HG02885 (cell line): ENCODE results near the gene PLEKHG4B.

Experiments used
- ATAC-seq: cut with Tn5 transposase; IDR thresholded peaks from one replicate; pipeline ENCODE4 v1.9.1; 2021; ENCODE audit warnings: mild to moderate bottlenecking; ENCODE audit not compliant: unreplicated experiment, poor library complexity

PLEKHG4B gene

DNA sequence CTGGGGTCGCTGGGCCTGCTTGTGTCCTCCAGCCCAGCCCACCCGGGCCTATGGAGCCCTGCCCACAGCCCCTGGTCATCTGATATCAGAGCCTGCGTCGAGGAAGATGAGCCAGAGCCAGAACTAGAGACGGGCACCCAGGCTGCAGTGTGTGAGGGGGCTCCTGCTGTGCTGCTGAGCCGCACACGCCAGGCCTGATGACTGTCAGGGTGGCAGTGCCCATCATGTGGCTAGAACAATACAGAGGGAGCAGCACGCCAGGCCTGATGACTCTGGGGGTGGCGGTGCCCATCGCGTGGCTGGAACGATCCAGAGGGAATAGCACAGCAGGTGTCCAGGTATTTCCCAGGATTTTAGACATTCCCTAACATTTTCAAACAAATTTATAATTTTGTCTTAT lies 90.2 kb downstream of the PLEKHG4B start:
- ATAC-seq = no peak

DNA sequence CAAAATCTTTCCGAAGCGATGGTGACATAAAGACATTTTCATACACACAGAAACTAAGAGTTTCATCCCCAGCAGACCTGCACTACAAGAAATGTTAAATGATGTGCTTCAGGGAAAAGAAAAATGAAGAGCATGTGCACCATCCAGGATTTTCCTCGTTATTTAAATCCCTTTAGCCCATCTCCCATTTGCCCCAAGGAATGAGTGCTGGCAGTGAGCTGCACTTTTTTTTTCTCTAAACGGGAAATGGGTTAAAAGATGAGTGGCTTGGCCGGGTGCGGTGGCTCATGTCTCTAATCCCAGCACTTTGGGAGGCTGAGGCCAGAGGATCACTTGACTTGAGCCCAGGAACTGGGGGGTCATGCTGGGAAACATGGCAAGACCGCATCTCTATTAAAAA lies 92.5 kb downstream of the PLEKHG4B start:
- ATAC-seq = no peak

DNA sequence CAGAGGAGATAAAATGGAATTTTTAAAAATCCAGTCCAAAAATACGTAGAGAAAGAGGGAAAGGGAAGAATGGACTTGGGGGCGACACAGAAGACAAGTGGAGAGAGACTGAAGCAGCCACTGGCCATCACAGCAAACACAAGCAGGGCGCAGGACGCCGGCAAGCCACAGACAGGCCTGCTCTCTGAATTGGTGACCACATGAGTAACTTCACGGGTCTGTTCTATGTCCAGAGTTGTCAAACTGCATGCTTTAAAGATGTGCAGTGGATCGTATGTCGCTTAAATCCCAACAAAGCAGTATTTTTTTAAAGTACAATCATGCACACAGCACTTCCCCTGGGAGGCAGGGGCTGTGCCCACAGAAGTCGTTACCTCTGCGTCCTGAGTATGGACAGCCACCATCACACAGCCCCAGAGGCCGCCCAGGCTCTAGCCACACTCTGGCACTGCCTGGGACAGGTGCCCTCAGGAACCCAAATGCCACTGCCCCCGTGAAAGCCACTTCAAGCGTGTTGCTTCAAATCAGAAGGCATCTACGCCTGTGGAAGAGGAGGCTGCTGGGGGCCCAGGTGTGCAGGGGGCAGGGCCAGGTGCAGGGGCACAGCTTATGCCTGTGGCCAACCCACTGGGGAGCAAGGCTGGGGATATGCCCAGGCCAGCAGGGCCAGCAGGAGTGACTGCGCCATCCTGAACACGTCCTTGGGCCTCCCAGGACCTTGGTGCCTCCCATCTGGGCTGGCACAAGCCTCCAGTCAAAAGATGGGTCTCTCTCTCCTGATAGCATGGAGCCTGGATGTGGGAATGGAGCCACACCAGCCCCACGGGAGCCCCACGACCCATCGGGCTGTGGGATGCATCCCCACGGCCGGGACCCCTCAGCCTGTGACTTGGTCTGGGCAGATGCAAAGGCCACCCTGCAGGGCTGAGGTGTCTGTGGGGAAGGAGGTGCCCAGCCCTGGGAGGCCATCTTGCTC lies 93.4 kb downstream of the PLEKHG4B start:
- no peak for ATAC-seq

DNA sequence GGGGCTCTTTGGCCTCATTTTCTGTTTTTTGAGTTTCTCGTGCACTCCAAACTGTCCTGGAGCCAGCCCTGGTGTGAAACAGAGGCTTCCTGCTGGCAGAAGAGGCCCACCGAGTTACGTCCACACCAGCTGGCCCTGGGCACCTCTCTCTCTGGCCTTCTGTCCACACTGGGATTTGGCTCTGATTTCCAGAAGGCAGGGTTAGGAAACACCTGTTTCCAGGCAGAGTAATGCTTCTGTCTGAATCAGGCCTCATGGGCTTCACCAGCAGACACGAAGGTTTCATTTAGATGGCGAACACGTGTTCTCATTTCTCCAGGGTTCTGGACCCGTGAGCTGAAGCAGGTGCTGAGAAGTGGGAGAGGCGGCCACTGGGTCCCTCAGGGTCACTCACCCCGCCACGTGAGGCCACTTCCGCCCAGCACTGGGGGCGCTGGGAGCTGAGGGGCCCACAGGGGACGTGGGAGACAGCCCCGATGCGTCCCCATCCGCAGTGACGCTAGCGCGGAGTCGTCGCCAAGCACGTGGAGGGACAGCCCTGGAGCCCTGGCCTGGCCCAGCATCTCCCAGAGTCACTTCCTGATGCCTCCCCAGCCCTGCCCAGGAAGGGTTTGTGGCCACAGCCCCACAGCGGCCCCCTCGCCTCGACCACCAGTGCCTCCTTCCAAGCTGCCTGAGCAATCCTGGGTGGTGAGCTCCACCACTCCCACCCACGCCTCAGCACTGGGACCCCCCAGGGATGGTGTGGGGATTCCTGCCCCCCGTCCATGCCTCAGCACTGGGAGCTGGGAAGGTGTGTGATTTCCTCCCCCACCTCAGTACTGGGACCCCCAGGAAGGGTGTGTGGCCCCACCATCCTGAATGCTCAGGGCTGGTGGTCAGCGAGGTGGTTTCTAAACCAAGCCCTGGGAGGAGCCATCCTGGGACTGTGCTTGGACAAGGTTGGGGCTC lies 94.4 kb downstream of the PLEKHG4B start:
- ATAC-seq = no peak

DNA sequence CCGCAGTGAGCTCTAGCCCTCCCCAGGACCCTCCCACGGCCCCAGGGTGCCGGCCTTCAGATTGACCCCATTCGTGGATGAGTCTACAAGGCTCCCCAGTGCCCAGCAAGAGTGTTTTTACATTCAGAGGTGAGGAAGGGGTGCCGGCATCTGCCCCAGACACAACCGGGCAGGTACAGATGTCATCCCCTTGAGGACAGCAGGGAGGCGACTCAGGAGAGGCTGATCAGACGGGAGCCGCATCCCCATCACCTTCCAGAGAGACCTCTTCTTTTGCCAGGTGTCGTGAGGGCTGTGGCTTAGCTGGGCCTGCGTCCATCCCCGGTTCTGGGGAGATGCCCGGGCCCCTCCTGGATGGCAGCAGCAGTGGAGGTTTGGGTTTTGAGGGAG lies 95.1 kb downstream of the PLEKHG4B start:
- ATAC-seq = no peak

DNA sequence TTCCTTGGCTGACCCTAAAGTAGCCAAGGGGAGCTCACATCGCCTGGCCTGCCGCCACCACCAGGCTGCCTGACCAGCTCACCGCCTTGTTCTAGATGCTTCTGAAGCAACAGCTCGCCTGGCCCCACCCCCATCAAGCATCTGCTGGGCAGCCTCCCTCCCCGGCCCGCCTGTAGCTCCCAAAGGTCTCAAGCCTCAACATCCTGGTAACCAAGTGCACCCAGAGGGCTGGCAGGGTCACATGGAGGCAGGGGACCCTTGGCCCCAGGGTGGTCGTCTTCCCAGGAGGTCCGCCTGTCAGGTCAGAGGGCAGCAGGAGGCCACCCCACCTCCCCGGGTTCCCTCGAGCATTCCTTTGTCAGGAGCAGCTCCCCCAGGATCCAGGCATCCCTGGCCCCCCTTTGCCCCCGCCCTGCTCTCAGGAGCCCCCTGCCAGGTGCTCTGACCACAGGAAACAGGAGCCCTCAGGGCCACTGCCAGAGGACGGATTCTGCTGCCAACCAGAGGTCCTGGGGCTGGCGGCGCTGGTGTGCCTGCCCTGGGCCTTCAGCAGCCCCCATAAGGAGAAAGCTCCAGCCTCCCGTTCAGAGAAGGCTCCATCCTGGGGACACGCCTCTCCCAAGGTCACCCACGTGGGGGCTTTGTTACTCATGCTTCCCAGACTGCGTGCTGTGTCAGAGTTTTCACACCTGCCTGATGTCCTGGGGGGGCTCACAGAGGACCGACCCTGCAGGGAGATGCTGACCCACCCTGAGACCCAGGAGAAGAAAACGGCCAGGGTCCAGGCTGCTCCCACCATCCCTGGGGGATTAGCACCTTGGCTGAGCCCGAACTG lies 95.9 kb downstream of the PLEKHG4B start:
- ATAC-seq = no peak

DNA sequence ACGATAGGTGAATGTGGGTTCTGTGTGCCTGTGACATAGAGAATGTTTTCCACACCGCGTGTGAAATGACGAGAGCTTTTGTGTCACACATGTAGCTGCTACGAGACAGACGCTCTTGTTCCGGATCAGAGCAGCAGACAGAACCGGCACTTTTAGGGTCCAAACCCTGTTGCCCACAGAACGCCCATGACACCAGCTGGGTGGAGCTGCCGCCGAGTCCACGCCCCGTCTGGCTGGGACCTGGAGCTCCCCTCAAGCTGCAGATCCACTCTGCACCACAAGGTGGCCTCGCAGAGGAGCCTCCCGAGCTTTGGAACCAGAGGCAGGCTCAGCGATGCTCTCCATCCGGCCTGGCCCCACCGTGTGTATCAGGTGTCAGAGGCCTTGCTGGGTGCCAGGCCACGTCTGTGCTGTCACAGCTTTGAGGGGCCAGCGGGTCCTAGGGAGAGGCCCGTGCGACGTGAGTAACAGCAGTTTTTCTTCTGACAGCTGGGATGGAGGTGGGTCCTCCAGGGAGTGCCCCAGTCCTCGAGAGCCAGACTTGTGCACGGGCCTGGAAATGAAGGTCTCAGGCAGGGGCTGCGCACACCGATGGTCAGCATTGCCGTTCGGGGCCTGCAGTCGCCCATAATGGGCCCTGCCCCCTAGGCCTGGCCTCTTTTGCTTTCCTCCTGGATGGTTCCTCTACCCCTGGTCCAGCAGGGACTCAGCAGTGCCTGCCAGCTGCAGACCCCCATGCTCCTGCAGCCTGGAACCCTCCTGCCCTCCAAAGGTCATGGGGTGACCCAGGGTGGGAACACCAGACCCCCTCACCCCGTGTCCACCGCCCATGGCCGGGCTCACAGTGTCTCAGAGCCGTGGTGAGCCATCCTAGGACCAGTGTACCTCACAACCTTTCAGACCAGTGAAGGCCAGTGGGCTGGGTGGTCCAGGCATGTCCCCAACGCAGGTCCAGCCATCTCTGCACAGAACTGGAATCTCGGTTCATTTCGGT lies 96.8 kb downstream of the PLEKHG4B start:
- peak; percentile 87 for ATAC-seq

DNA sequence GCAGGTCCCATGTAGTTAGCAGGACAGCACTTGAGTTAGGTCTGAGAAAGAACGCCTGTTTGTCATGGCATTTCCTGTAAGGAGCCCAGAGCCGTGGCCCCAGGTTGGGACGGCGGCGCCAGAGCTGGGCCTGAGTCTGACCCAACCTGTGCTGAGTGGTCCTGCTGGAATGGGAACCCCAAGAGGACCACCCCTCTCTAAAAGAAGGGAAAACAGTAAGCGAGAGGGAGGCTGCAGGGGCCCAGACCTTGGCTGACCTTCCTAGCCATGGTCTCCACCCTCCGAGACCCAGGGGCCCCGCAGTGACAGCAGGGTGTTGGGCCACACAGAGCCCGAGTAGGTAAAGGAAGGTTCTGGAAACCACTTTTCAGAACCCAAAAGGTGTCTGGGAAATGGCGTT lies 97.5 kb downstream of the PLEKHG4B start:
- no peak for ATAC-seq

DNA sequence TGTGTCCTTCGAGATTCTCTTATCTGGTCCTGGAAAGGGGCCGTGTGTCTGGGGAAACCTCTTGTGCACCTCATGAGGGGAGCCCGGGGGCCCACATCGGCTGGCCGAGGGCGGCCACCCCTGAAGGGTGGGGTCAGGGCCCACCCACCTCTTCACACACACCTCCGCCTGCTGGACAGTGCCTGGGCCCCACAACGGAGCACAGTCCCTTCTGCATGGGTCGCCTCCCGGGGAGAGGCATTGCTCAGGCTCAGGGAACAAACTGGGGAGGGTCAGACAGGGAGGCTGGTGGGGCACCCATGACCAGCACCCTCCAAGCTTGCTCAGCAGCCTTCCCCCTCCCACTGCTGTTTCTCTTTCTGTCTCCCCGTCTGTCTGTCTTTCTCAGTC lies 98.0 kb downstream of the PLEKHG4B start:
- ATAC-seq = no peak

DNA sequence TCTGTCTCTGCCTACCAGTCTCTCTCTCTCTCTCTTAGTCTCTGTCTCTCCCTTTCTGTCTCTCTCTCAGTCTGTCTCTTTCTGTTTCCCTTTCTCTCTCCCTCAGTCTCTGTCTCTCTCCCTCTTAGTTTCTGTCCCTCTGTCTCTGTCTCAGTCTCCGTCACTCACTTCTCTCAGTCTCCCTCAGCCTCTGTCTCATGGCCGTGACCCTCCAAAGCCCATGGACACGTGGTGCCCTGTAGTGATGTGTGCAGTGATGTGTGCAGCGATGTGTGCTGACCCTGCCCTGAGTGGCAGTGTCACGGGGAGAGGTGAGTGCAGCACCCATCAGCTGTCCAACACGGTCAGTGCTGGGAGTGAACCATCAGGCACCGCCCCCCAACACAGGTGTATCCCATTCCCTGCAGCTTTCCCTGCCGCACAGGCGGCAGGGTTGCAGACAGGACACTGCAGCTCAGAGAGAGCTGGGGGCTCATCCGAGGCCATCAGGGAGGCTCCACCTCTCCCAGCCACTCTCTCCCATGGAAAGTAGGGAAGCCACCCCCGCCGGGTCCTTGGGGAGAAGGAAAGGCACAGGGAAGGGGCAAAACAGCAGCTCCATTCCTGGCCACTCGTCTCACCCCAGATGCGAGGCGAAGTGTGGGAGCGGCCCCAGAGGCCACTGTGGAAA lies 98.5 kb downstream of the PLEKHG4B start:
- no peak for ATAC-seq

DNA sequence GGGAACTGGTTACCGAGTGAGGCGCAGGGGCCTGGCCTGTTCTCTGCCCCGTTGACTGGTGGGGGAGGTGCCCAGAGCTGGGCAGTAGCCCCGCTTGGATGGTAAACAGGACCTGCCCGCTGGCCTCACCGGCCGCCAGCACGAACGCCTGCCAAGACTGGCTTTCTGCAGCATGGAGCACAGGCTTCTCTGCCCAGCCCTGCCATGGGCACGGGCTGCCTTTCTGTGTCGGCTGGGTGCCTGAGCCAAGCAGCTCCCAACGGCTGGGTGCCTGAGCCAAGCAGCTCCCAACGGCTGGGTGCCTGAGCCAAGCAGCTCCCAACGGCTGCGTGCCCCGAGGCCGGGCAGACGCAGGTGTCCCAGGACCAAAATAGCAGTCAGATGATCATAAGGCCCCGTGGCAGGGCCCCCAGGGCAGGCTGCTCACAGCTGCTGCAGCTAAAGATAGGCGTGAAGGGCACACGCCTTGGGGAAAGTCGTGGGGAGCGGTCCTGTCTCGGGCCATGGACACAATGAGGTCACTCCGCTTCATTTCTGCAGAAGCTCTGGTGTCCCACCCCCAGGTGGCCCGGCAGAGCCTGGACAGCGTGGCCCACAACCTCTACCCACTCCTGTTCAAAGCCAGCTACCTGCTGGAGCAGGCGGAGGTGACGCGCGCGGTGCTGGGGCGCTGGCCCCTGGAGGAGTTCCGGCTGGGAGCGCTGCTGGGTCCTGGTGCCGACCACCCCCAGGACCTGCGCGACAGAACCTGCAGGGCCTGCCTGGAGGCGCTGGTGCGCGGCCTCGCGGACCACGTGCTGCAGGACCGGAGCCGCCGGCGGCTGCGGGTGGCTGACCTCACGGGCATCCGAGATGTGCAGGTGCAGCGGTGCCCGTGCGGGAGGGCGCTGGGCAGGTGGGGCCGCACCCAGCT lies 99.3 kb downstream of the PLEKHG4B start, which contains the start of gene LRRC14B:
LRRC14B (plus strand) TSS at position 460 of the 913 bp plus-strand sequence; CDS start at position 504, 44 bp downstream.
- ATAC-seq = peak; percentile 31

DNA sequence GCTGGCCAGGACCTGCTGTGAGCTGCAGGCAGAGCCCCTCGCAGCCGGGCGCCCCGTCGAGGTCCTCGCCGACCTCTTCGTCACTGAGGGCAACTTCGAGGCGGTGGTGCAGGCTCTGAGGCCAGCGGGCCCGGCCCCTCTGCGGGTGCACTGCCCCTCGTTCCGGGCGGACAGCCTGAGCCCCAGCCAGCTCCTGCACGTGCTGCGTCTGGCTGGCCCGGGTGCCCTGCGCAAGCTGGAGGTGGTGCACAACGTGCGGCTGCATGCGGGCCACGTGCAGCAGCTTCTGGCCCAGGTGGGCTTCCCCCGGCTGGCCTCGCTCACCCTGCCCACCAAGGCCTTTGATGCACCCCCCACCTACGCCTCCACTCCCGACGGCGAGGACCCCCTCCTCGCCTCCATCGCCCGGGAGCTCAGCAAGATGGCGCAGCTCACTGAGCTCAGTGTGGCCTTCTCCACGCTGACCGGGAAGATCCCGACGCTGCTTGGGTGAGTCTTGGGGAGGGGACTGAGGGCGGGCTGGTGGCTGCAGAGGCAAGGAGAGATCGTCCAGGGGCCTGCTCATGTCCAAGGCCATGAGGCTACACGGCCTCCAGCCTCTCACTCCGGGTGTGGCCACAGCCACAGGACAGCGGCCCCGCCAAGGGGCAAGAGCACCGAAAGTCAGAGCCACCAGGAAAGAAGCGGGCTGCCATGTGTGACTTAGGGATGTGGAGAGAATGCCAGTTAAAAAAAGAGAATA lies 100.2 kb downstream of the PLEKHG4B start:
- ATAC-seq = no peak

DNA sequence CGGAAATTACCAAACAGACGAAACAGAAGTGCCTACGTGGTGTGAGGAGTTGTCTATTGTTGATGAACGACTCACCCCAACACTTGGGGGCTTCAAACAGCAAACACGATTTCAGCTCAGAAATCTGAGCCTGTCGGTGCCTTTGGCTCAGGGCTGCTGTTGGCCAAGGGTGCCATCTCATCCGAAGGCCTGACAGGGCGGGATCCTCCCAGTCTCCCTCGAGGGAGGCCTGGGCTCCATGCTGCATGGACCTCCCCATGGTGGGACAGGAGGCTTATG lies 100.7 kb downstream of the PLEKHG4B start:
- no peak for ATAC-seq

DNA sequence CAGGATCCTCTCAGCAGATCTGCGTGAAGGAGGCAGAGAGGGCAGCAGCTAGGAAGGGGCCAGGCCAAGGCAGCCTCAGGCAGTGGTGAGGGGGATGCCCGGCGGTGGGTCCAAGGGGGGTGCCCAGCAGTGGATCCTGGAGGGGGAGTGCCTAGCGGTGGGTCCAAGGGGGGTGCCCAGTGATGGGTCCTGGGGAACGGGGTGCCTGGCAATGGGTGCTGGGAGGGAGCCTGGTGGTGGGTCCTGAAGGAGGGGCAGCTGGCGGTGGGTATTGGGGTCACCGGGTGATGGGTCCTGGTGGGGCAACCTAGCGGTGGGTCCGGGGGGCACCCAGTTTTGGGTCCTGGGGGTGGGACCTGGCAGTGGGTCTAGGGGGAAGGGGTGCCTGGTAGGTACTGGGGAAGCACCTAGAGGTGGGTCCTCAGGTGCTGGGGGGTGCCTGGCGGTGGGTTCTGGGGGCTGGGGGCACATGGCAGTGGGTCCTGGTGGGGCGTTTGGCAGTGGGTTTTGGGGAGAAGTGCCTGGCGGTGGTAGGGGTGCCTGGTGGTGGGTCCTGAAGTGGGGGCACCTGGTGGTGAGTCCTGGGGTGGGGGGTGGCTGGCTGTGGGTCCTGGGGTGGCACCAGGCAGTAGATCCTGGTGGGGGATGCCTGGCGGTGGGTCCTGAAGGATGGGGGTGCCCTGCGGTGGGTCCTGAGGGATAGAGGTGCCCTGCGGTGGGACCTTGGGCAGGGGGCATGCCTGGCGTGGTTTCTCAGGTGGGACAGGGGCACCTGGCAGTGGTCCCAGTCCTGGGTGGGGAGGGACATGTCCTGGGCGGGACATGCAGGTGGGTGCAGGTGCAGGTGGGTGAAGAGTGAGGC lies 101.2 kb downstream of the PLEKHG4B start:
- no peak for ATAC-seq

DNA sequence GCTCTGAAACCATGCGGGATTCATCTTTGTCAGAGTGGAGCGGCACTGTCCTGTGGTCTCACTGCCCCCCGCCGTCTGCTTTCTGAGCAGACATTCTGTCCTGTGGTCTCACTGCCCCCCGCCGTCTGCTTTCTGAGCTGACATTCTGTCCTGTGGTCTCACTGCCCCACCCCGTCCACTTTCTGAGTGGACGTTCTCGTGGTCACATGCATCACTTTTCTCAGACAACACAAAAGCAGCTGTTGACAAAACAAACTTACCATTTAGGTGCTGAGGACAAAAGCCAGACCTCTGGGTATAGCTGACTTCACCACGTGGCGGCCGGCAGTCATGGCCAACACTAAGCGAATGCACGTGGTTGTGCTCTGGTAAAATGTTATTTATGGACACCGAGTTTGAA lies 102.1 kb downstream of the PLEKHG4B start:
- no peak for ATAC-seq

DNA sequence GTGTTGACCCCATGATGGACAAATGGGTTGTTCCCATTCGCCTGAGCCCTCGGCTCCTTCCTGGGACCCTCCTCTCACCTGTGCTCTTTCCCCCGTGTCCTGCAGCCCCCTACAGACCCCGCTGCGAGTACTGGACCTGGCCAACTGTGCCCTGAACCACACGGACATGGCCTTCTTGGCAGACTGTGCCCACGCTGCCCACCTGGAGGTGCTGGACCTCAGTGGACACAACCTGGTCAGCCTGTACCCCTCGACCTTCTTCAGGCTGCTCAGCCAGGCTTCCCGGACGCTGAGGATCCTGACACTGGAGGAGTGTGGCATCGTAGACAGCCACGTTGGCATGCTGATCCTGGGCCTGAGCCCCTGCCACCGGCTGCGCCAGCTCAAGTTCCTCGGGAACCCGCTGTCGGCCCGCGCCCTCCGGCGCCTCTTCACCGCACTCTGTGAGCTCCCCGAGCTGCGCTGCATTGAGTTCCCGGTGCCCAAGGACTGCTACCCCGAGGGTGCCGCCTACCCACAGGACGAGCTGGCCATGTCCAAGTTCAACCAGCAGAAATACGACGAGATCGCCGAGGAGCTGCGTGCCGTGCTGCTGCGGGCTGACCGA lies 102.7 kb downstream of the PLEKHG4B start:
- ATAC-seq = no peak
